ENCODE data around the gene POLR2L. TPM values are rescaled to one million over a fixed set of nuclear protein-coding genes. Genes with fewer than 3 reads are reported as not detected.

Gene POLR2L
- total and polyA plus RNA-seq, 2 of the 13 experiments (the other 11 are each of a cell fraction or from before 2014, with no cell fraction given) = 104 to 114 TPM

GRCh38 chr11:827146-827896 lies 15.0 kb downstream of the POLR2L start (continued):
- 0 out of 2 replicates have a peak, but pooled peaks have one; percentile 11 for TF ChIP-seq GMEB1 (CRISPR knock-in tag; IDR thresholded peaks at IDR 0.05; ENCODE audit: borderline replicate concordance)
- peak; percentile 41; the same call in 1 of the 2 replicates for TF ChIP-seq KAT8 (CRISPR knock-in tag; IDR thresholded peaks at IDR 0.05)
- TF ChIP-seq ZBED4 (CRISPR knock-in tag; IDR thresholded peaks at IDR 0.05; ENCODE audit: borderline replicate concordance) = 0 out of 2 replicates have a peak, but pooled peaks have one; percentile 64
- no peak for TF ChIP-seq TEAD3 (CRISPR knock-in tag; optimal IDR thresholded peaks at IDR 0.05; ENCODE audit: borderline replicate concordance)
- no peak for TF ChIP-seq PRPF4 (IDR thresholded peaks at IDR 0.05; ENCODE audit: low read depth, low read length, poor library complexity, severe bottlenecking)
- peak; percentile 44; the same call in 1 of the 2 replicates for TF ChIP-seq ZNF580 (CRISPR knock-in tag; IDR thresholded peaks at IDR 0.05; ENCODE audit: borderline replicate concordance, low read depth)
- 0 out of 2 replicates have a peak, but pooled peaks have one; percentile 29 for TF ChIP-seq ZNF724P (CRISPR knock-in tag; IDR thresholded peaks at IDR 0.05; ENCODE audit: borderline replicate concordance)
- TF ChIP-seq ELK4 (CRISPR knock-in tag; IDR thresholded peaks at IDR 0.05; ENCODE audit: borderline replicate concordance) = no peak
- TF ChIP-seq ZNF691 (CRISPR knock-in tag; IDR thresholded peaks at IDR 0.05; ENCODE audit: borderline replicate concordance, low read depth) = peak; percentile 73
- peak; percentile 92 for TF ChIP-seq UBTF (CRISPR knock-in tag; IDR thresholded peaks at IDR 0.05)
- no peak for TF ChIP-seq BHLHE40 (IDR thresholded peaks at IDR 0.05; ENCODE audit: low read length)
- TF ChIP-seq NFE2L2 (IDR thresholded peaks at IDR 0.05; ENCODE audit: low read length) = no peak
- TF ChIP-seq TBP (CRISPR knock-in tag; IDR thresholded peaks at IDR 0.05) = 0 out of 2 replicates have a peak, but pooled peaks have one; percentile 21
- peak; percentile 65; the same call in 1 of the 2 replicates for TF ChIP-seq MEF2D (CRISPR knock-in tag; IDR thresholded peaks at IDR 0.05)
- TF ChIP-seq ERF (CRISPR knock-in tag; IDR thresholded peaks at IDR 0.05) = peak; percentile 23
